ENCODE measurements around the gene THYN1. TPM values are rescaled to one million over a fixed set of nuclear protein-coding genes. Genes with fewer than 3 reads are reported as not detected.

THYN1 gene
- total RNA-seq, 3 donors from 2014 or later = 37.7 to 49.0 (median 43.3) TPM

Other genes starting within 250 kb of the THYN1 start
- 10 to 100 TPM; 12.5 to 14.1 (median 12.8) TPM for gene JAM3, start 184.3 kb downstream of the THYN1 start, total RNA-seq
- 10 to 100 TPM; 54.1 to 67.2 (median 56.8) TPM for gene NCAPD3, start 29.4 kb downstream of the THYN1 start, total RNA-seq
- 10 to 100 TPM; 30.4 to 33.5 (median 32.8) TPM for gene VPS26B, start 28.7 kb downstream of the THYN1 start, total RNA-seq
- 10 to 100 TPM; 18.2 to 19.0 (median 18.4) TPM for gene ACAD8, start 216 bp upstream of the THYN1 start, total RNA-seq
- 1 to 10 TPM; 2.2 to 2.9 (median 2.5) TPM for gene GLB1L3, start 23.0 kb upstream of the THYN1 start, total RNA-seq
- 10 to 100 TPM in 2 of 3 donors, 1 to 10 TPM in 1; 8.3 to 13.1 (median 10.2) TPM for gene GLB1L2, start 78.6 kb upstream of the THYN1 start, total RNA-seq
- gene B3GAT1, start 158.9 kb upstream of the THYN1 start, total RNA-seq = under 1 TPM; 0.05 to 0.50 (median 0.33) TPM